Sigmoid colon (tissue), 7 donors: Measurements from ENCODE around the gene GUCA2A. TPM values are rescaled to one million over a fixed set of nuclear protein-coding genes. Genes with fewer than 3 reads are reported as not detected.
"Not testable (repeated sequence)": the region's sequence is repeated elsewhere in the genome, so short reads cannot be mapped to it uniquely, and the experiment has no call there.

Source experiments
- DNase-seq: peaks from one replicate; pipeline ENCODE4 v3.0.0-alpha.2; 2019
- H3K27ac ChIP-seq, 4 donors: fragments of 200-600 bp; sonication (generic); one replicate each; pipeline ENCODE4 v1.5.1; 2016 to 2019; ENCODE audit warnings: mild to moderate bottlenecking in 1 of 4
- H3K27me3 ChIP-seq, 3 donors: fragments of 200-600 bp; sonication (generic); one replicate each; pipeline ENCODE4 v1.5.1; 2019; ENCODE audit warnings: mild to moderate bottlenecking in 1 of 3
- H3K36me3 ChIP-seq, 4 donors: fragments of 200-600 bp; sonication (generic); one replicate each; pipeline ENCODE4 v1.5.1; 2016 to 2019
- H3K4me1 ChIP-seq, 4 donors: fragments of 200-600 bp; sonication (generic); one replicate each; pipeline ENCODE4 v1.5.1; 2017 to 2019
- H3K4me3 ChIP-seq, 4 donors: fragments of 200-600 bp; sonication (generic); one replicate each; pipeline ENCODE4 v1.5.1; 2017 to 2019; ENCODE audit warnings: mild to moderate bottlenecking in 2 of 4, moderate library complexity in 1 of 4
- H3K9me3 ChIP-seq, 4 donors: fragments of 200-600 bp in 3 of 4; sonication (generic) in 3 of 4; one replicate each; pipeline versions ENCODE4 v1.5.1 to v1.6.1; 2013 to 2019
- CTCF ChIP-seq, 4 experiments: fragments of 450-650 bp in 3 of 4; fragments of 200-600 bp in 1 of 4; IDR thresholded peaks; one replicate each; pipeline ENCODE4 v1.5.1; 2016 to 2019; ENCODE audit warnings: antibody characterized with exemption in 4 of 4, mild to moderate bottlenecking in 3 of 4, moderate library complexity in 2 of 4
- EP300 ChIP-seq, 4 donors: sonication (generic); formaldehyde crosslinking; IDR thresholded peaks; one replicate each; pipeline ENCODE4 v1.6.1; 2017; ENCODE audit warnings: antibody characterized with exemption in 4 of 4
- POLR2A ChIP-seq, 2 donors: fragments of 450-650 bp; IDR thresholded peaks; one replicate each; pipeline ENCODE4 v1.6.1; 2016; ENCODE audit warnings: antibody characterized with exemption in 2 of 2, mild to moderate bottlenecking in 2 of 2, moderate library complexity in 2 of 2
- POLR2AphosphoS5 ChIP-seq, 4 donors: sonication (generic); formaldehyde crosslinking; IDR thresholded peaks; one replicate each; pipeline ENCODE4 v1.6.1; 2017; ENCODE audit warnings: antibody characterized with exemption in 4 of 4
- WGBS, 2 donors: extraction: QIAGEN DNeasy Blood & Tissue Kit; methylation state at CpG; one replicate each; pipeline ENCODE4 v1.1.7; 2013; 5-methylcytosine and 5-hydroxymethylcytosine counted together
- intact Hi-C: fragments of 100-400 bp; cut with DNase I; formaldehyde crosslinking; loops from one replicate; pipeline ENCODE4 v1.15.1; 2023
- polyA plus RNA-seq, 3 donors: library from polyadenylated mRNA; stranded (reverse); fragments of 200-250 nt; gene quantifications; one replicate each; pipeline ENCODE4 v1.2.3, GENCODE V29; 2013
- total RNA-seq, 4 donors: library from RNA; depleted of rRNA; stranded (reverse); fragments of >200 nt; gene quantifications; one replicate each; pipeline ENCODE4 v1.1.0, GENCODE V29; 2016
- donor health status: healthy with polysubstance abuse.
- donor health status: Bipolar disorder and iron deficiency.
- donor health status: healthy.

GUCA2A gene
- total RNA-seq = 1 to 10 TPM in 1 of 4 donors, not detected in 3; 2.2 TPM
- polyA plus RNA-seq = 100 to 1,000 TPM; 476 to 950 (median 570) TPM

- no peak for TF ChIP-seq CTCF (IDR thresholded peaks at IDR 0.05)
- no peak for TF ChIP-seq EP300 (IDR thresholded peaks at IDR 0.05)
- TF ChIP-seq POLR2A (IDR thresholded peaks at IDR 0.05) = no peak
- no peak for TF ChIP-seq POLR2AphosphoS5 (IDR thresholded peaks at IDR 0.05)
- peak; percentile 48 for DNase-seq
- intact Hi-C loops = no loop called here
- no peak within 1 kb of the TSS for H3K27ac ChIP-seq
- H3K9me3 ChIP-seq = peaks cover 0 to 13% (median 3%) of the 10 kb centered on the region in 4 donors
- no peaks in the 10 kb centered on the region for H3K36me3 ChIP-seq
- WGBS, 2 donors = 16 to 69% methylated on average over 24 of the region's 24 CpGs
- no peak within 1 kb of the TSS for H3K4me3 ChIP-seq
- peaks cover 0 to 7% (median 2%) of the 10 kb centered on the region in 4 donors for H3K4me1 ChIP-seq
- H3K27me3 ChIP-seq = no peaks in the 10 kb centered on the region
Measured at GRCh38 chr1:42164551-42165420, at the start of gene GUCA2A. GUCA2A (minus strand) TSS chr1:42164745; CDS start chr1:42164712, 33 bp downstream.

DNA sequence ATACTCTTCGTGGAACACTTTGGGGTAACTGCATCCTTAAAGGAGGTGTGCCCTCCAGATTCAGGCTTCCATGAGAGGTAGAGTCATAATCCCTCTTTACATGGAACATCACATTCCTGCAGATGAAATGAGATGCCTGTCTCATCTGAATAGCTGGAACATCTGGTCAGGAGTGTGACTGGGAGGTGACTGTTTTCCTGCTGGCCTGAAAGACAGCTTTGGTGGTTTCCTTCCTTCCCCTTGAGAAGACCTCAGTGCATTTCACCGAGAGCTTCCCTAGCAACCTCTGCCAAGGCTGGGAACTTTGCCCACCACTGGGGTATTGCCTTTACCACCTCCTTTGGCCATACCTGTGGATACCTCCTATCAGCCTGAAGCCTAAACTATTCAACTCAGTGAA, 46.7 kb upstream of the GUCA2A start:
- Histone ChIP-seq H3K9me3 (no peaks in the 10 kb centered on the region), H3K27me3 (no peaks in the 10 kb centered on the region), H3K36me3 (no peaks in the 10 kb centered on the region), H3K4me3 (no peak overlapping the region), H3K27ac (no peak overlapping the region), H3K4me1 (peaks cover 0 to 17% (median 9%) of the 10 kb centered on the region in 4 donors)
- TF ChIP-seq POLR2A (IDR thresholded peaks at IDR 0.05) = no peak
- no peak for TF ChIP-seq EP300 (IDR thresholded peaks at IDR 0.05)
- TF ChIP-seq POLR2AphosphoS5 (IDR thresholded peaks at IDR 0.05) = no peak
- no peak for TF ChIP-seq CTCF (IDR thresholded peaks at IDR 0.05)
- intact Hi-C loops = no loop called here
- DNase-seq = no peak
- 85 to 95% methylated on average over 2 of the region's 2 CpGs for WGBS, 2 donors

DNA sequence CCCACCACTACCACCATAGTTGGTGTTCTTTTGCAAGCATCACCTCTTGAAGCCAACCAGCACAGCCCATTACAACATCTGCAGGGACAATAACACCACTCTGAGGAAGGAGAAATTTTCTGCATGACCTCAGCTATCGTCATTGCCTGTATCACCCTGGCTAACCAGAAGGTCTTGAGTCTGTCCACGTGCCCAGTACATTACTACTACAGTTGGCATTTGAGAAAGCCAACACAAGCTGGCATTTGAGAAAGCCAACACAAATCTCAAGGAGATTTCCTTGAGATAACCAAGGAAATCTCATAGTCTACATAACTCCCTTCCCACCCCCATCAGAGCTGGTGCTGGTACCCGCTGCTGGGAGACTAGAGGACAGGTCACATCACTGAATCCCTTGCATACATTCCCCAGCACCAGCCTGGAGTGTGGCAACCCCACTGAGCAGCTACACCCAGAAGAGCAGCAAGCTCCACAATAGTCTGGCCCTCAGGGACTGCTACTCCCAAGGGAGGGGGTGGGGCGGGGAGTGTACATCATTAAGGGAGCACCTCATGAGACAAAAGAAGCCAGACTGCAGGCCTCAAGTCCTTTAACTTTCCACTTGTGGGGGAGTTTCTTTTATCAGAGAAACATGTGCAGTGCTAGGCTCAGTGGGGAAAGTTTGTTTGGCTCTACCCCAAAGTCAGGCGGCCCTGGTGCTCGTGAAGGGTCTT, 46.0 kb upstream of the GUCA2A start:
- DNase-seq = no peak
- H3K27me3 ChIP-seq = no peaks in the 10 kb centered on the region
- H3K4me1 ChIP-seq = peaks cover 0 to 17% (median 9%) of the 10 kb centered on the region in 4 donors
- 96% methylated on average over 6 of the region's 6 CpGs for WGBS, 2 donors
- intact Hi-C loops = no loop called here
- H3K9me3 ChIP-seq = no peaks in the 10 kb centered on the region
- no peak overlapping the region for H3K4me3 ChIP-seq
- TF ChIP-seq EP300 (IDR thresholded peaks at IDR 0.05) = no peak
- no peak for TF ChIP-seq POLR2A (IDR thresholded peaks at IDR 0.05)
- no peak for TF ChIP-seq CTCF (IDR thresholded peaks at IDR 0.05)
- TF ChIP-seq POLR2AphosphoS5 (IDR thresholded peaks at IDR 0.05) = no peak
- H3K36me3 ChIP-seq = no peaks in the 10 kb centered on the region
- H3K27ac ChIP-seq = no peak overlapping the region

- H3K27ac ChIP-seq = no peak overlapping the region
- no peak for DNase-seq
- H3K4me1 ChIP-seq = peaks cover 0 to 15% (median 3%) of the 10 kb centered on the region in 4 donors
- intact Hi-C loops = no loop called here
- H3K27me3 ChIP-seq = no peaks in the 10 kb centered on the region
- 71 to 89% methylated on average over 6 of the region's 6 CpGs for WGBS, 2 donors
- no peaks in the 10 kb centered on the region for H3K36me3 ChIP-seq
- no peaks in the 10 kb centered on the region for H3K9me3 ChIP-seq
- TF ChIP-seq CTCF (IDR thresholded peaks at IDR 0.05) (no peak), EP300 (IDR thresholded peaks at IDR 0.05) (no peak), POLR2A (IDR thresholded peaks at IDR 0.05) (no peak), POLR2AphosphoS5 (IDR thresholded peaks at IDR 0.05) (no peak)
- no peak overlapping the region for H3K4me3 ChIP-seq
Measured at GRCh38 chr1:42209526-42210251, 45.1 kb upstream of the GUCA2A start.

DNA sequence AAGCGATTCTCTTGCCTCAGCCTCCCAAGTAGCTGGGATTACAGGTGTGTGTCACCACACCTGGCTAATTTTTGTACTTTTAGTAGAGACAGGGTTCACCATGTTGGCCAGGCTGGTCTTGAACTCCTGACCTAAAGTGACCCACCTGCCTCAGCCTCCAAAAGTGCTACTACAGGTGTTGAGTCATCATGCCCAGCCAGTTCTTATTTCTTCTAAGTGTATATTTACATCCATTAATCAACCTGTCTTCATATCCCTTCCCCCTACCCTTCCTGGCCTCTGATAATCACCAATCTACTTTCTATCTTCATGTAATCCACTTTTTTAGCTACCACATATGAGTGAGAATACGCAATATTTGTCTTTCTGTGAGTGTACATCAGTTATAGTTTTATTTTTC, 42.4 kb upstream of the GUCA2A start:
- H3K27me3 ChIP-seq, H3K27ac ChIP-seq, H3K4me3 ChIP-seq, intact Hi-C loops, H3K36me3 ChIP-seq, DNase-seq, H3K9me3 ChIP-seq, H3K4me1 ChIP-seq: not testable (repeated sequence)
- 98% methylated on average over 2 of the region's 2 CpGs for WGBS, 2 donors
